SJSA1 (cell line): ENCODE data around the gene EFCAB11. TPM values are rescaled to one million over a fixed set of nuclear protein-coding genes. Genes with fewer than 3 reads are reported as not detected.

Experiments used
- total RNA-seq: library from RNA; depleted of rRNA; stranded (reverse); fragments of >200 nt; shearing (Covaris generic); gene quantifications from 2 replicates; pipeline ENCODE4 v1.2.3, GENCODE V29; 2014; rRNA removed

Gene EFCAB11
- total RNA-seq, 1 experiment from 2014 or later: 12.3 TPM

Other genes with a start within 250 kb of the EFCAB11 start
- gene TDP1, start 1.2 kb upstream of the EFCAB11 start, total RNA-seq: 36.4 and 58.5 TPM in 2 replicates
- 0.05 TPM in 1 of 2 replicates, not detected in the other for gene KCNK13, start 107.3 kb upstream of the EFCAB11 start, total RNA-seq